H1 (cell line): ENCODE results near the gene UBE2E1. TPM values are rescaled to one million over a fixed set of nuclear protein-coding genes. Genes with fewer than 3 reads are reported as not detected.

Source experiments
- CTCF ChIA-PET: fragments of 300-600 bp; sonication (Branson Sonifier 250); formaldehyde crosslinking; loops from one replicate; lab custom pipeline; 2021; ENCODE audit not compliant: partially characterized antibody; lab: Charles Lee
- POLR2A ChIA-PET: fragments of 300-600 bp; sonication (Branson Sonifier 250); formaldehyde crosslinking; loops from one replicate; lab custom pipeline; 2021; ENCODE audit warnings: inconsistent platforms; ENCODE audit not compliant: partially characterized antibody; lab: Charles Lee
- DNase-seq, 2 experiments: peaks; one replicate each; pipeline versions ENCODE4 v3.0.0 to v3.0.0-alpha.2; 2010 to 2022; ENCODE audit warnings: low spot score in 2 of 2, low read depth in 1 of 2, mixed read lengths in 1 of 2
- FAIRE-seq: peaks from 2 replicates; lab custom pipeline; 2011; peaks lifted over from hg19 to GRCh38; lab: Jason Lieb, UNC
- H2AFZ ChIP-seq: 2 replicates; pipeline ENCODE4 v1.8.1; 2012; ENCODE audit warnings: low read length, inconsistent platforms
- H2AK5ac ChIP-seq: 2 replicates; pipeline ENCODE4 v1.6.1; 2013; ENCODE audit warnings: low read depth, low read length
- H2BK120ac ChIP-seq: replicated peaks from 2 replicates; pipeline ENCODE3; 2013; ENCODE audit warnings: low read depth, low read length, inconsistent platforms
- H2BK12ac ChIP-seq: 2 replicates; pipeline ENCODE4 v1.6.1; 2013; ENCODE audit warnings: low read depth, low read length
- H2BK15ac ChIP-seq: 2 replicates; pipeline ENCODE4 v1.6.1; 2013; ENCODE audit warnings: low read length
- H2BK20ac ChIP-seq: 2 replicates; pipeline ENCODE4 v1.6.1; 2013; ENCODE audit warnings: low read length
- H2BK5ac ChIP-seq: 2 replicates; pipeline ENCODE4 v1.6.1; 2013; ENCODE audit warnings: low read depth, low read length
- H3K14ac ChIP-seq: 2 replicates; pipeline ENCODE4 v1.6.1; 2013; ENCODE audit warnings: inconsistent platforms; ENCODE audit not compliant: insufficient read length
- H3K18ac ChIP-seq: 2 replicates; pipeline ENCODE4 v1.6.1; 2013; ENCODE audit warnings: low read length; ENCODE audit errors: extremely low read depth
- H3K23ac ChIP-seq: 2 replicates; pipeline ENCODE4 v1.6.1; 2013; ENCODE audit warnings: inconsistent platforms; ENCODE audit not compliant: insufficient read length
- H3K23me2 ChIP-seq: 2 replicates; pipeline ENCODE4 v1.6.1; 2013; ENCODE audit warnings: low read depth, low read length
- H3K27ac ChIP-seq: 2 replicates; pipeline ENCODE4 v1.6.1; 2011; ENCODE audit warnings: low read depth, low read length, inconsistent platforms
- H3K27me3 ChIP-seq, 4 experiments: replicated peaks in 1 of 4; 1 replicate in 1 of 4; 2 replicates in 3 of 4; pipeline versions ENCODE4 v1.6.1 to v1.8.1; 2011 to 2013; ENCODE audit warnings: low read length in 3 of 4, mild to moderate bottlenecking in 3 of 4, inconsistent platforms in 2 of 4, mixed read lengths in 2 of 4, moderate library complexity in 1 of 4; ENCODE audit not compliant: control insufficient read depth in 3 of 4, insufficient read depth in 3 of 4; ENCODE audit errors: extremely low read depth in 1 of 4
- H3K36me3 ChIP-seq, 4 experiments: 2 replicates each; pipeline versions ENCODE4 v1.6.1 to v1.8.1; 2011 to 2013; ENCODE audit warnings: mild to moderate bottlenecking in 4 of 4, low read length in 3 of 4, moderate library complexity in 2 of 4, control low read depth in 1 of 4, inconsistent platforms in 1 of 4; ENCODE audit not compliant: insufficient read depth in 4 of 4, control insufficient read depth in 2 of 4
- H3K4ac ChIP-seq: replicated peaks from 2 replicates; pipeline ENCODE3; 2013; ENCODE audit warnings: low read length, low read depth, mixed read lengths, inconsistent platforms; ENCODE audit not compliant: insufficient read length
- H3K4me1 ChIP-seq, 4 experiments: replicated peaks in 1 of 4; 1 replicate in 1 of 4; 2 replicates in 3 of 4; pipeline versions ENCODE4 v1.6.1 to v1.8.1; 2011 to 2013; ENCODE audit warnings: low read length in 3 of 4, inconsistent platforms in 2 of 4, mixed read lengths in 1 of 4; ENCODE audit not compliant: insufficient read depth in 4 of 4, control insufficient read depth in 3 of 4
- H3K4me2 ChIP-seq, 2 experiments: 2 replicates each; pipeline versions ENCODE4 v1.6.1 to v1.8.1; 2011 to 2013; ENCODE audit warnings: low read depth in 2 of 2, low read length in 2 of 2, control low read depth in 1 of 2, inconsistent platforms in 1 of 2, mild to moderate bottlenecking in 1 of 2; ENCODE audit not compliant: insufficient read depth in 1 of 2
- H3K4me3 ChIP-seq, 4 experiments: fragments of 200-600, 300-600 bp in 1 of 4; sonication (generic), shearing (Covaris generic), sonication (Bioruptor Twin) in 1 of 4; 2 replicates each; pipeline versions ENCODE4 v1.5.1 to v1.8.1; 2011 to 2016; ENCODE audit warnings: low read length in 4 of 4, low read depth in 3 of 4, control low read depth in 2 of 4, inconsistent platforms in 2 of 4, mild to moderate bottlenecking in 2 of 4, mixed read lengths in 1 of 4, moderate library complexity in 1 of 4; ENCODE audit not compliant: insufficient read depth in 2 of 4; ENCODE audit errors: extremely low read depth in 1 of 4
- H3K56ac ChIP-seq: replicated peaks from 2 replicates; pipeline ENCODE3; 2013; ENCODE audit warnings: low read depth, mild to moderate bottlenecking, mixed read lengths, low read length, inconsistent platforms; ENCODE audit not compliant: insufficient read length
- H3K79me1 ChIP-seq: 2 replicates; pipeline ENCODE4 v1.6.1; 2013; ENCODE audit warnings: low read depth, low read length, control low read depth
- H3K79me2 ChIP-seq, 2 experiments: 2 replicates each; pipeline versions ENCODE4 v1.6.1 to v1.8.1; 2012 to 2013; ENCODE audit warnings: low read length in 2 of 2, mild to moderate bottlenecking in 2 of 2, inconsistent platforms in 1 of 2; ENCODE audit not compliant: insufficient read depth in 2 of 2, control insufficient read depth in 1 of 2
- H3K9ac ChIP-seq, 4 experiments: replicated peaks in 1 of 4; 1 replicate in 1 of 4; 2 replicates in 3 of 4; pipeline versions ENCODE4 v1.6.1 to v1.8.1; 2011 to 2013; ENCODE audit warnings: low read depth in 3 of 4, low read length in 3 of 4, control low read depth in 2 of 4, mild to moderate bottlenecking in 2 of 4, moderate library complexity in 2 of 4, inconsistent platforms in 1 of 4; ENCODE audit errors: extremely low read depth in 1 of 4
- H3K9me3 ChIP-seq, 2 experiments: 2 replicates each; pipeline versions ENCODE4 v1.6.1 to v1.8.1; 2012 to 2013; ENCODE audit warnings: mild to moderate bottlenecking in 2 of 2, moderate library complexity in 2 of 2, control low read depth in 1 of 2, inconsistent platforms in 1 of 2, low read depth in 1 of 2, low read length in 1 of 2, mixed read lengths in 1 of 2; ENCODE audit not compliant: insufficient read depth in 2 of 2
- H4K20me1 ChIP-seq, 2 experiments: replicated peaks in 1 of 2; 2 replicates each; pipeline versions ENCODE3 to v1.8.1; 2011 to 2013; ENCODE audit warnings: inconsistent platforms in 2 of 2, low read length in 2 of 2, mild to moderate bottlenecking in 1 of 2; ENCODE audit not compliant: insufficient read depth in 2 of 2, control insufficient read depth in 1 of 2
- H4K5ac ChIP-seq: 2 replicates; pipeline ENCODE4 v1.6.1; 2013; ENCODE audit warnings: low read length, low read depth, mixed read lengths, inconsistent platforms; ENCODE audit not compliant: insufficient read length
- H4K8ac ChIP-seq: 2 replicates; pipeline ENCODE4 v1.8.0; 2013; ENCODE audit warnings: mild to moderate bottlenecking, moderate library complexity, low read length, inconsistent platforms; ENCODE audit not compliant: insufficient read depth; ENCODE audit errors: extremely low read depth
- H4K91ac ChIP-seq: replicated peaks from 2 replicates; pipeline ENCODE3; 2013; ENCODE audit warnings: low read length, mixed read lengths, inconsistent platforms; ENCODE audit not compliant: insufficient read length
- ASH2L ChIP-seq: fragments of 200-600, 300-600 bp; sonication (generic); IDR thresholded peaks from one replicate; pipeline ENCODE4 v1.7.1; 2017; ENCODE audit warnings: low read length
- ATF3 ChIP-seq: IDR thresholded peaks from 2 replicates; pipeline ENCODE4 v1.6.1; 2011; ENCODE audit warnings: low read depth, mild to moderate bottlenecking, low read length; ENCODE audit not compliant: insufficient read depth
- CBX5 ChIP-seq: fragments of 300-800, 300-1000 bp; sonication (generic); IDR thresholded peaks from 2 replicates; pipeline ENCODE4 v1.7.1; 2016; ENCODE audit warnings: antibody characterized with exemption, low read length, low read depth
- CHD1 ChIP-seq: IDR thresholded peaks from 2 replicates; pipeline ENCODE4 v1.6.1; 2012; ENCODE audit warnings: low read depth, low read length, improper control_type of control experiment
- GTF2F1 ChIP-seq: IDR thresholded peaks from 2 replicates; pipeline ENCODE4 v1.6.1; 2012; ENCODE audit warnings: low read depth, low read length, improper control_type of control experiment, borderline replicate concordance
- HDAC6 ChIP-seq: IDR thresholded peaks from one replicate; pipeline ENCODE4 v1.7.1; 2012; ENCODE audit warnings: low read depth, mild to moderate bottlenecking, inconsistent platforms, low read length, moderate library complexity
- KDM4A ChIP-seq: IDR thresholded peaks from one replicate; pipeline ENCODE4 v1.7.1; 2012; ENCODE audit warnings: low read depth, mild to moderate bottlenecking, moderate library complexity, low read length, inconsistent platforms; ENCODE audit not compliant: severe bottlenecking
- MAX ChIP-seq: IDR thresholded peaks from 2 replicates; pipeline ENCODE4 v1.6.1; 2012; ENCODE audit warnings: inconsistent platforms
- NANOG ChIP-seq: IDR thresholded peaks from 2 replicates; pipeline ENCODE4 v1.6.1; 2011; ENCODE audit warnings: low read length, low read depth, mild to moderate bottlenecking, inconsistent platforms; ENCODE audit not compliant: insufficient read depth, poor library complexity, severe bottlenecking
- WGBS, 2 experiments: shearing (Covaris generic) in 1 of 2; methylation state at CpG; one replicate each; pipeline versions ENCODE4 v1.1.6 to v1.1.7; 2013 to 2015; ENCODE audit warnings: low lambda C conversion rate in 2 of 2, mixed read lengths in 2 of 2, inconsistent platforms in 1 of 2, low coverage in 1 of 2, missing lambda C conversion rate in 1 of 2; ENCODE audit not compliant: insufficient replicate concordance in 2 of 2, insufficient coverage in 1 of 2, insufficient read length in 1 of 2; ENCODE audit errors: extremely low coverage in 1 of 2, missing lambda C conversion rate in 1 of 2; 5-methylcytosine and 5-hydroxymethylcytosine counted together
- polyA plus RNA-seq, 7 experiments: library from polyadenylated mRNA; depleted of rRNA in 3 of 7; stranded (reverse) in 5 of 7; unstranded in 2 of 7; fragments of >200 nt in 5 of 7; fragments of 200-250 nt in 2 of 7; gene quantifications; 1 replicate in 5 of 7; 2 replicates in 1 of 7; 4 replicates in 1 of 7; pipeline versions ENCODE4 v1.2.1 to v1.2.3, GENCODE V29; 2011 to 2013; ENCODE audit warnings: missing spikeins in 2 of 7, mixed read lengths in 2 of 7
- total RNA-seq: library from RNA; stranded (reverse); fragmentation: NEBNext Ultra II Directional; extraction: Animal tissue kit (Norgen Biotek cat#: 25700); gene quantifications from 2 replicates; pipeline ENCODE4 v1.2.1, GENCODE V29; 2021

UBE2E1 gene
- total and polyA plus RNA-seq, 2 of the 8 experiments (the other 6 are each of a cell fraction or from before 2014, with no cell fraction given): 109 to 141 TPM

GRCh38 chr3:23806534-23807423, 1.0 kb downstream of the UBE2E1 start:
- no peak for FAIRE-seq
- CTCF ChIA-PET: interaction anchor here (1.3 kb wide), 1 partner anchor 94 kb away, joined by 3 read pairs; no protein-coding TSS in a partner anchor
- no peak for TF ChIP-seq HDAC6
- TF ChIP-seq KDM4A: peak; percentile 44
- no peak for TF ChIP-seq CHD1
- no peak for TF ChIP-seq ATF3
- no peak for TF ChIP-seq CBX5
- no peak for TF ChIP-seq GTF2F1
- TF ChIP-seq MAX: peak; percentile 50; the same call in 1 of the 2 replicates
- no peak for TF ChIP-seq NANOG
- TF ChIP-seq ASH2L: peak; percentile 30

More at GRCh38 chr3:23806534-23807423, 1.0 kb downstream of the UBE2E1 start:
- Histone ChIP-seq H2BK12ac (no peak overlapping the region), H3K79me2 (peaks cover 0 to 38% of the 10 kb centered on the region in 2 experiments; a peak in 2 of 4 replicates), H2BK5ac (0 out of 2 replicates have a peak overlapping the region, but pooled peaks have one; percentile 35), H2BK15ac (no peak overlapping the region), H3K56ac (peak overlapping the region; percentile 49), H3K4ac (no peak overlapping the region), H3K9me3 (no peaks in the 10 kb centered on the region), H4K20me1 (peaks cover 0 to 3% of the 10 kb centered on the region in 2 experiments), H3K79me1 (0 out of 2 replicates have a peak, but pooled peaks cover 2% of the 10 kb centered on the region), H3K4me1 (peaks cover 3 to 19% (median 11%) of the 10 kb centered on the region in 4 experiments; a peak in 5 of 7 replicates), H4K8ac (peak overlapping the region; percentile 29; the same call in 1 of the 2 replicates), H2BK120ac (no peak overlapping the region), H3K4me3 (peak overlapping the region; percentile 60 to 87 (median 73)), H4K91ac (no peak overlapping the region), H3K36me3 (peaks cover 0 to 15% (median 2%) of the 10 kb centered on the region in 4 experiments; a peak in 3 of 8 replicates), H3K9ac (peak overlapping the region; percentile 51 to 82 (median 60)), H3K23ac (no peak overlapping the region), H3K4me2 (peak overlapping the region; percentile 74 to 83), H2AK5ac (0 out of 2 replicates have a peak overlapping the region, but pooled peaks have one; percentile 60), H3K18ac (no peak overlapping the region; the same call in 1 of the 2 replicates), H2AFZ (no peak overlapping the region), H3K23me2 (peaks cover 13% of the 10 kb centered on the region; the same call in 1 of the 2 replicates), H4K5ac (peak overlapping the region; percentile 59), H3K14ac (no peak overlapping the region), H2BK20ac (no peak overlapping the region), H3K27me3 (no peaks in the 10 kb centered on the region), H3K27ac (no peak overlapping the region)
- POLR2A ChIA-PET: interaction anchor here (0.6 to 2.6 kb wide), 10 partner anchors 10 to 116 kb away, joined by 3 to 22 read pairs (median 4); partner anchors contain the start of genes NKIRAS1 and RPL15
- WGBS, 2 experiments: 2% methylated on average over 22 of the region's 71 CpGs; no CpG with 5 or more reads in 1 of the 2 experiments
- DNase-seq: peak in 1 of 2 experiments; percentile 78
